Lung microvascular endothelial cell (primary cell): Measurements from ENCODE around the gene SUSD3. TPM values are rescaled to one million over a fixed set of nuclear protein-coding genes. Genes with fewer than 3 reads are reported as not detected.
"Not testable (repeated sequence)": the region's sequence is repeated elsewhere in the genome, so short reads cannot be mapped to it uniquely, and the experiment has no call there.

ENCODE experiments used
- DNase-seq, 2 donors: peaks; one replicate each; pipeline versions ENCODE4 v3.0.0 to v3.0.0-alpha.2; 2010; ENCODE audit warnings: low read depth in 2 of 2
- total RNA-seq: library from RNA; depleted of rRNA; stranded (reverse); fragments of >200 nt; gene quantifications from 2 replicates; pipeline ENCODE4 v1.2.1, GENCODE V29; 2014

The SUSD3 gene
- total RNA-seq, 1 donor from 2014 or later, result not detected

GRCh38 chr9:93092251-93092991 lies 33.9 kb downstream of the SUSD3 start:
- DNase-seq, result no peak

- DNase-seq, result no peak
Measured at GRCh38 chr9:93093127-93093876, 34.8 kb downstream of the SUSD3 start.

GRCh38 chr9:93093877-93094657 lies 35.6 kb downstream of the SUSD3 start:
- DNase-seq, result no peak

GRCh38 chr9:93094658-93095204 lies 36.2 kb downstream of the SUSD3 start:
- peak in 1 of 2 donors; percentile 38 for DNase-seq

GRCh38 chr9:93095205-93096130 lies 37.0 kb downstream of the SUSD3 start:
- DNase-seq, result peak; percentile 99 to 100

GRCh38 chr9:93096131-93096802 lies 37.8 kb downstream of the SUSD3 start, which contains the start of gene CARD19:
Gene CARD19, plus strand, starts transcription at chr9:93096217. Its CDS starts 129 bp downstream, at chr9:93096346.
- DNase-seq, result peak; percentile 17 to 54

- DNase-seq, result peak in 1 of 2 donors; percentile 16
Measured at GRCh38 chr9:93096811-93097382, 38.4 kb downstream of the SUSD3 start.

- DNase-seq, result no peak
Measured at GRCh38 chr9:93097511-93098201, 39.2 kb downstream of the SUSD3 start.

GRCh38 chr9:93098236-93098946 lies 39.9 kb downstream of the SUSD3 start:
- DNase-seq, result peak; percentile 93 to 98

GRCh38 chr9:93099551-93100275 lies 41.2 kb downstream of the SUSD3 start:
- no peak for DNase-seq

GRCh38 chr9:93100276-93100636 lies 41.8 kb downstream of the SUSD3 start:
- no peak for DNase-seq

- not testable (repeated sequence) for DNase-seq
Measured at GRCh38 chr9:93101086-93101485, 42.6 kb downstream of the SUSD3 start.

GRCh38 chr9:93105620-93106019 lies 47.1 kb downstream of the SUSD3 start:
- DNase-seq, result no peak

- no peak for DNase-seq
Measured at GRCh38 chr9:93107151-93107824, 48.8 kb downstream of the SUSD3 start.

GRCh38 chr9:93107825-93108161 lies 49.3 kb downstream of the SUSD3 start:
- no peak for DNase-seq

- no peak for DNase-seq
Measured at GRCh38 chr9:93108291-93109041, 50.0 kb downstream of the SUSD3 start.
